Embryonic facial prominence (tissue), 1 donor: ENCODE data around the gene ZNF367.
A peak's percentile ranks its signal among the peaks of the same experiment; 100 is the strongest.
"Not testable (repeated sequence)": the region's sequence is repeated elsewhere in the genome, so short reads cannot be mapped to it uniquely, and the experiment has no call there.

Source experiments
- DNase-seq: peaks from one replicate; pipeline ENCODE4 v3.0.0-alpha.2; 2016; ENCODE audit errors: extremely low spot score

The ZNF367 gene

GRCh38 chr9:96400132-96400910 is 17.8 kb downstream of the ZNF367 start:
- DNase-seq, result no peak

DNA sequence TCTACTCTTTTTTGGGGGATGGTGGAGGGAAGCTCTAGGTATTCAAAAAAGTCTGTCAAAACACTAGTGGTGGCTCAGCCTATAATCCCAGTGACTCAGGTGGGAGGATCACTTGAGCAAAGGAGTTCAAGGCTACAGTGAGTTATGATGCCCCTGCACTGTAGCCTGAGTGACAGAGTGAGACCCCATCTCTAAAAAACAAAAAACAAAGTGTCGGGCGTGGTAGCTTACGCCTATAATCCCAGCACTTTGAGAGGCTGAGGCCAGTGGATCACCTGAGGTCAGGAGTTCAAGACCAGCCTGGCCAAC is 18.9 kb downstream of the ZNF367 start:
- DNase-seq, result no peak

- no peak for DNase-seq
Measured at GRCh38 chr9:96398582-96399324, 19.4 kb downstream of the ZNF367 start.

DNA sequence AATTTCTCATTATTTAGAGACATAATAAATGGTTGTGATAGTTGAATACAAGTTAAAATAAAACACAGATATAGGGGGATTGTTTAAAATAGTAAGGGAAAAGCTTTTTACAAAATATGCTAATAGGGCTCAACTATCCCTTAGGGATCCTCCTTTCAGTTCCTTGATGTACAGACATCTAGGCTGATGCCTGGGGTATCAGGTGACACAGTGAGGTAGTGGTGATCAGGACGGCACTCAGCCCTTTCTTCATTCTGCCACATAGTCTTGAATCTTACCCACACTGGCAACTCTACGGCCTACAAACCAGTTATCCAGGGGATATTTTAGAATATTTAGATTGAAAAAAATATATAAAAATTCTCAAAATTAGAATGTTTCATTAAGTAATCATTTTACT is 22.2 kb downstream of the ZNF367 start:
- no peak for DNase-seq

DNA sequence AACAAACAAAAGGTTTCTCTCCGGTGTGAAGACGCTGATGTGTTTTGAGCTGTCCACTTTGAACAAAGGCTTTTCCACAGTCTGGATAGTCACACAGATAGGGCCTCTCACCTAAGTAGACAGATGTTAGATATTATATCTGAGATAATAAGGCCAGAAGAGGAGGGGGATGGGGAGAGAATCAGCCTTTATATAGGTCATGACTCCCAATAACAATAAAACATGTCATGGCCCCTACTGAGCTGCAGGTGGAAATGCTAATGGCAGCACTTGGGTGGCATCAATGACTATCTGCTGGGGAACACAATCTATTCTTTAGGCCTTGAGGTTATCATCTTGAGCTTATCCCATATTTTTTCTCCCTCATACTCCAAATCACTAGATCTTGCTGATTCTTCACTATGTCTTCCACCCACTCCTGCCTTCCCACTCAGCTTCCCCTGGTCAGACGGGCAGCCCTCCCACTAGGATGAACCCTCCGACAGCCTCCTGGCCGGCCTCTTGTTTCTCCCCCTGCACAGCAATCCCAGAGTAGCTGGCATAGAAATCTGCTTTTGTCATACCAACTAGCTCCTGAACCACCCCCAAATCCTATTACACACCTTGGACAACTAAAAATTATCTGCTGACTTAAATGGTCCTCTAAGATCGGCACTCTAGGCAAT is 23.2 kb downstream of the ZNF367 start:
- DNase-seq, result no peak

DNA sequence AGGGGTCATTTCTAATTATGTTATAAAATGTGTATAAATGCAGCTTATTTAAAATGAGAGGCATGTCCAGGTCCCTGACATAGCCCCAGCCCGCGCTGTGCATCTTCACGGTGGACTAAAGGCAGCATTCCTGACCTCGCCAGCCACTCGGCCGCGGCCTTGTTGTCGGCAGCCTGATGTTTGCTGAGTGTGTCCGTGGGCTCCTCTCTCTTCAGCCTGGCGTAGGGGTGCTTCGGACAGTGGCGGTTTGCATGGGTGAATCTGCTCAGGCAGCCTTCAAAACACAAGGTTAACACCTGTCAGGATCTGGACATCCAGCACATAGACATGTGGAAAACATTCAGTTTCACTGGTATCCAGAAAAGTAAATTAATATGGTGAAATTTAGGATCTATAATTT is 25.9 kb downstream of the ZNF367 start:
- DNase-seq, result no peak

- no peak for DNase-seq
Measured at GRCh38 chr9:96391021-96391765, 27.0 kb downstream of the ZNF367 start.

DNA sequence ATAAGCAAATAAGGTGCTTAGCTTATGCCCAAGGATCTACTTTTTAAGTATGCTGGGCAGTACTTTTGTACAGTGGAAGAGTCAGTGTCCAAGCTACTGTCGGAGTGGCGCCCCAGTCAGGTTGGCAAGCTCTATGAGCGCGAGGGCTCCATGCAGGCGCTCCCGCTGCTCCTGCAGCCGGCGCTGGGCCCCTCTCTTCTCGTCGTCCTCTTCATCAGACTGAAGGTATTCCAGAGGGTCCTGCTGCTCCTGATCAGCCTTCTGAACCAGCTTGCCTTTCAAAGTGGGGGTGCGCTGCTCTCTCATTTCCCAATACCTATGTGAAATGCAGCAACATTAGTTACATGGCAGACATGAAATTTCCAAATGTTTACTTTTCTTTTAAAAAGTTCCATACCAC is 30.0 kb downstream of the ZNF367 start:
- no peak for DNase-seq

GRCh38 chr9:96386157-96386556 is 32.0 kb downstream of the ZNF367 start:
- DNase-seq, result no peak

- no peak for DNase-seq
Measured at GRCh38 chr9:96383165-96383942, 34.8 kb downstream of the ZNF367 start, which contains the start of gene SLC35D2. Gene SLC35D2, minus strand, starts transcription at chr9:96383711. Its CDS starts 77 bp downstream, at chr9:96383634.

DNA sequence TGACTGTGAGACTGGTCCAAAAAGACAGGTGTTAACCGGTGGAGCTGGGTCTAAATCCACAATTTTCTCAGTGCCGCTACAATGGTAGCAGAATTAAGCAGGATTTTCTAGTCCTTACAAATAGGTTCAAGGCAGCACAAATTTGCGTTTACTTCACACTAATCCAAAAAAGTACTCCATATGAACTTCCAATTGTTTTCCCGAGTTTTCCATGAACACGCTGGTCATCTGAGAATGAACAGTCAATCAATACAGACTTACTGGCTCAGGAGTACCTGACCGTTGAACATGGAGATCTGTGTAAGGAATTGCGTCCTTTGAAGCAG is 35.4 kb downstream of the ZNF367 start:
- DNase-seq, result no peak

DNA sequence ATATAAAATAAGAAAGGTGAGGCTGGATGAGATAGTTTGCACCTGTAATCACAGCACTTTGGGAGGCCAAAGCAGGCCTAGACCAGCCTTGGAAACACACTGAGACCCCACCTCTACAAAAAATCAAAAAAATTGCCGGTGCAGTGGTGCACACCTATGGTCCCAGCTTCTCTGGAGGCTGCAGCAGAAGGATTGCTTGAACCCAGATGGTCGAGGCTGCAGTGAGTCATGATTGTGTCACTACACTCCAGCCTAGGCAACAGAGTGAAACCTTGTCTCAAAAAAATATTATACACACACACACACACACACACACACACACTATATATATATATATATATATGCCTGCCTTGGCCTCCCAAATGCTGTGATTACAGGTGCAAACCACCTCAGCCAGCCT is 36.0 kb downstream of the ZNF367 start:
- no peak for DNase-seq

DNA sequence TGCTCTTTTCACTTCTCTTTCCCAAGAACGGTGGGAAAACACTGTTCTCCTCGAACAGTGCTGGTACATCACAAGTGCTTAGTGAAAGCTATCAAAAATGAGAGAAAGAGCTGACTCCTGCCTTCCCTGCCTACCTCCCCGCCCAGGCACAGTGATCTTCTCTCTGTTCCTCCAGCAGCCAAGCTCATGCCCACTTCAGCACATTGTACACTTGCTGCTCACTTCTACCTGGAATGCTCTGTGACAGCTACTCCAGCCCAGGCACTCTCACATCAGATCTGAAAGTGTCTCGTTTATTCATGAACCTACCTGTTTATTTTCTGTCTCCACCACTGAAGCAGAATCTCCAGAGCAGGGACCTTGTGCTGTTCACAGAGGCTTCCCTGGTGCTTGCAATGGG is 36.5 kb downstream of the ZNF367 start:
- no peak for DNase-seq

DNA sequence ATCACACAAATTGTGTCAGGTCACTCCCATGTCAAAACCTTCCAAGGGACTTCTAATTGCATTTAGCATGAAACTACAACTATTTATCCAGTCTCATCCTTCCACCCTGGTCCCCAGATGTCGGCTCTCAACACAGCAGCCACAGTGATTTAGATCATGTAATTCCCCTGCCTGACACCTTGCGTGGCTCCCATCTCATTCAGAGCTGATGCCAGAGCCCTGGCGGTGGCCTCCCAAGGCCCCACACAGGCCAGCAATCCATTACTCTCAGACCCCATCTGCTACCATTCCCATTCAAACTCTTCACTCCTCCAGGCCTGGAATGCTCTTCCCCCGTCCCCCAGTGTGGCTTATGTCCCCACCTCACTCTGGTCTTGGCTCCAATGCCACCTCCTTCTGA is 37.0 kb downstream of the ZNF367 start:
- DNase-seq, result no peak

- DNase-seq, result peak; percentile 9
Measured at GRCh38 chr9:96379461-96379860, 38.7 kb downstream of the ZNF367 start.

DNA sequence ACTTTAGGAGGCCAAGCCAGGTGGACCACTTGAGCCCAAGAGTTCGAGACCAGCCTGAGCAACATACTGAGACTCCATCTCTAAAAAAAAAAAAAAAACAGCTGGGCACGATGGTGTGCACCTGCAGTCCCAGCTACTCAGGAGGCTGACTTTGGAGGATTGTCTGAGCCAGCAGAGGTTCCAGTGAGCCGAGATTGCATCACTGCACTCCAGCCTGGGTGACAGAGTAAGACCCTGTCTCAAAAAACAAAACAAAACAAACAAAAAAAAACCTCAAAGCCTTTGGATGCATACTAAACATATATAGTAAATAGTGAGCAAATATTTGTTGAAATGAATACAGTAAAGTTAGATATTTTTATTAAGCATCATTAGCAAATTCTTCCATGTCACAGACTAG is 40.0 kb downstream of the ZNF367 start:
- no peak for DNase-seq

DNA sequence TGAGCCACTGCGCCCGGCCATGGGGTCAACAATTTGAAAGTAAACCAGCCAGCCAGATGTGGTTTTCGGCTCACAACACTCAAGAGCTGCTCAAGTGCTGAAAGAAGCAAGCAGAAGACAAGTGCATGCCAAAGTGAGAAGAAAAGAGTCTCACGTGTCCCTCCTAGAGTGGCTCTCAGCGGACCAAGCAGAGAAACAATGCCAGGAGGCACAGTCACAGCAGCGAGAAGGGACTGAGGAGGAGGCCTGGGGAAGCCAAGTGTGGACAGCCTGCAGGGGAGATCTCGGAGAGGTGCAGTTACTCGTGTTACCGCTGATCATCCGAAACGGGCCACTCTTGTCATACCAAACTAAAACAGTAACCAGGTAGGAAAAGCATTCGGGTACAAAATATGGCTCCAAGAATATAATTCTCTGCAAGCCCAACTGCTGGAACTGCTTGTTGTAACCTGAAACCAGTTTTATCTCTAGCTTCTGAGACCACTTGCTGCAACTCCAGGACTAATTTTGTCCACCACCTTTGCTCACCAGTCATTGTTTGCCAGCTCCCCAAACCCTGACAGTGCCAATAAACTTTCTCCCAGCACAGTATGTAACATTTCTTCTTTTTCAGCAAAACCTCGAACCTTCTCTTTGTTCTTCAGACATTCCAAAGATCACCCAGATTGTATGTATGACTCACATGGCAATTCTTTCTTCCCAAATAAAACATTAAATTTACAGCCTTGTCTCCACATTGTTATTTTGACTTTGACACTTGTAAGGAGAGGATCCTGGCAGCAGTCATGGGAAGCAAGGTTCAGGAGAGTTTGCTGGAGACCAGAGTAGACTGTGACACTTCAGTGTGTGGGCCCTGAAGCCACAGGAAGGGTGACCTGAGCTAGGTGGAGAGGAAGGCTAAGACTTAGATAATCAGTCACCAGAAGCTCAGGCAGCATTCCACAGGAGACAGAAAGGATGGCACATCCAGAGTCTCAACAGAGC is 41.0 kb downstream of the ZNF367 start:
- DNase-seq, result no peak

- DNase-seq, result not testable (repeated sequence)
Measured at GRCh38 chr9:96375507-96375906, 42.7 kb downstream of the ZNF367 start.

GRCh38 chr9:96367943-96368342 is 50.2 kb downstream of the ZNF367 start:
- DNase-seq, result no peak
